ENCODE results near the gene KIAA0825. TPM values are rescaled to one million over a fixed set of nuclear protein-coding genes. Genes with fewer than 3 reads are reported as not detected.

Gene KIAA0825
- polyA plus RNA-seq, 1 donor from 2014 or later: 5.1 TPM

DNA sequence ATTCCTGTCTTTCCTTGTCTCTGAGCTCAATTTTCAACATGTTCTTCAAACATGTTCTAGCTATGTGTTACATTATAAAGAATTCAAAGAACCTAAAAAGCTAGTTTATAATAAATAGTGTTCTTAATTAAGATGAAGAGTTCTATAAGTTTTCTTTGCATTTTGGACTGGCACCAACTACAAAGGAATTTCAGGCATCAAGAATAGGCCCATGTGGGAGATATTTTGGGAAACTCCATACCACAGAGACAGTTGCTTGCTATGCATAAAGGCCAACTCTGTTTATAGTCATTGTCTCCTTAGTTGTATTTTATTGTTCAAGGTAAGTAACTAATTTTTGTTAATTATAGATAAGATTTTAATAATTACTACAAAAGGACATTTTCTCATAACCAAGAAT, 4.6 kb upstream of the KIAA0825 start:
- no peaks in the 10 kb centered on the region for H3K9me3 ChIP-seq (ENCODE audit: low read length)
- H3K79me2 ChIP-seq (replicated peaks; ENCODE audit: insufficient read depth, low read length): peaks cover 29% of the 10 kb centered on the region
- no peaks in the 10 kb centered on the region for H3K36me3 ChIP-seq (ENCODE audit: insufficient read depth, low read length)
- no peaks in the 10 kb centered on the region for H3K9me2 ChIP-seq (ENCODE audit: insufficient read depth, low read length)
- no peak overlapping the region for H3K27ac ChIP-seq (ENCODE audit: low read length)
- no peaks in the 10 kb centered on the region for H3F3A ChIP-seq (ENCODE audit: insufficient read depth, low read length, poor library complexity, severe bottlenecking)
- no peak for TF ChIP-seq MXI1 (conservative IDR thresholded peaks at IDR 0.05; ENCODE audit: poor library complexity, severe bottlenecking)
- TF ChIP-seq EP300 (conservative IDR thresholded peaks at IDR 0.05; ENCODE audit: poor library complexity, severe bottlenecking): no peak
- no peak for TF ChIP-seq SMC3 (conservative IDR thresholded peaks at IDR 0.05; ENCODE audit: poor library complexity)
- TF ChIP-seq, protein P1, sequence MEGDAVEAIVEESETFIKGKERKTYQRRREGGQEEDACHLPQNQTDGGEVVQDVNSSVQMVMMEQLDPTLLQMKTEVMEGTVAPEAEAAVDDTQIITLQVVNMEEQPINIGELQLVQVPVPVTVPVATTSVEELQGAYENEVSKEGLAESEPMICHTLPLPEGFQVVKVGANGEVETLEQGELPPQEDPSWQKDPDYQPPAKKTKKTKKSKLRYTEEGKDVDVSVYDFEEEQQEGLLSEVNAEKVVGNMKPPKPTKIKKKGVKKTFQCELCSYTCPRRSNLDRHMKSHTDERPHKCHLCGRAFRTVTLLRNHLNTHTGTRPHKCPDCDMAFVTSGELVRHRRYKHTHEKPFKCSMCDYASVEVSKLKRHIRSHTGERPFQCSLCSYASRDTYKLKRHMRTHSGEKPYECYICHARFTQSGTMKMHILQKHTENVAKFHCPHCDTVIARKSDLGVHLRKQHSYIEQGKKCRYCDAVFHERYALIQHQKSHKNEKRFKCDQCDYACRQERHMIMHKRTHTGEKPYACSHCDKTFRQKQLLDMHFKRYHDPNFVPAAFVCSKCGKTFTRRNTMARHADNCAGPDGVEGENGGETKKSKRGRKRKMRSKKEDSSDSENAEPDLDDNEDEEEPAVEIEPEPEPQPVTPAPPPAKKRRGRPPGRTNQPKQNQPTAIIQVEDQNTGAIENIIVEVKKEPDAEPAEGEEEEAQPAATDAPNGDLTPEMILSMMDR (IDR thresholded peaks at IDR 0.05; ENCODE audit: poor library complexity, severe bottlenecking): no peak
- TF ChIP-seq, protein P2, sequence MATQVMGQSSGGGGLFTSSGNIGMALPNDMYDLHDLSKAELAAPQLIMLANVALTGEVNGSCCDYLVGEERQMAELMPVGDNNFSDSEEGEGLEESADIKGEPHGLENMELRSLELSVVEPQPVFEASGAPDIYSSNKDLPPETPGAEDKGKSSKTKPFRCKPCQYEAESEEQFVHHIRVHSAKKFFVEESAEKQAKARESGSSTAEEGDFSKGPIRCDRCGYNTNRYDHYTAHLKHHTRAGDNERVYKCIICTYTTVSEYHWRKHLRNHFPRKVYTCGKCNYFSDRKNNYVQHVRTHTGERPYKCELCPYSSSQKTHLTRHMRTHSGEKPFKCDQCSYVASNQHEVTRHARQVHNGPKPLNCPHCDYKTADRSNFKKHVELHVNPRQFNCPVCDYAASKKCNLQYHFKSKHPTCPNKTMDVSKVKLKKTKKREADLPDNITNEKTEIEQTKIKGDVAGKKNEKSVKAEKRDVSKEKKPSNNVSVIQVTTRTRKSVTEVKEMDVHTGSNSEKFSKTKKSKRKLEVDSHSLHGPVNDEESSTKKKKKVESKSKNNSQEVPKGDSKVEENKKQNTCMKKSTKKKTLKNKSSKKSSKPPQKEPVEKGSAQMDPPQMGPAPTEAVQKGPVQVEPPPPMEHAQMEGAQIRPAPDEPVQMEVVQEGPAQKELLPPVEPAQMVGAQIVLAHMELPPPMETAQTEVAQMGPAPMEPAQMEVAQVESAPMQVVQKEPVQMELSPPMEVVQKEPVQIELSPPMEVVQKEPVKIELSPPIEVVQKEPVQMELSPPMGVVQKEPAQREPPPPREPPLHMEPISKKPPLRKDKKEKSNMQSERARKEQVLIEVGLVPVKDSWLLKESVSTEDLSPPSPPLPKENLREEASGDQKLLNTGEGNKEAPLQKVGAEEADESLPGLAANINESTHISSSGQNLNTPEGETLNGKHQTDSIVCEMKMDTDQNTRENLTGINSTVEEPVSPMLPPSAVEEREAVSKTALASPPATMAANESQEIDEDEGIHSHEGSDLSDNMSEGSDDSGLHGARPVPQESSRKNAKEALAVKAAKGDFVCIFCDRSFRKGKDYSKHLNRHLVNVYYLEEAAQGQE (IDR thresholded peaks at IDR 0.05; ENCODE audit: borderline replicate concordance): no peak
- no peak for TF ChIP-seq POLR2AphosphoS5 (IDR thresholded peaks at IDR 0.05)
- no peak overlapping the region for H3K9ac ChIP-seq (ENCODE audit: low read length)
- no peak overlapping the region for H3K4me2 ChIP-seq (ENCODE audit: low read length)
- H3K4me3 ChIP-seq (ENCODE audit: low read length): no peak overlapping the region
- no peaks in the 10 kb centered on the region for H4K20me1 ChIP-seq (ENCODE audit: insufficient read depth)
- no peaks in the 10 kb centered on the region for H3K27me3 ChIP-seq (ENCODE audit: insufficient read depth, low read depth, low read length)
- H2AFZ ChIP-seq (ENCODE audit: low read depth, low read length): no peak overlapping the region

DNA sequence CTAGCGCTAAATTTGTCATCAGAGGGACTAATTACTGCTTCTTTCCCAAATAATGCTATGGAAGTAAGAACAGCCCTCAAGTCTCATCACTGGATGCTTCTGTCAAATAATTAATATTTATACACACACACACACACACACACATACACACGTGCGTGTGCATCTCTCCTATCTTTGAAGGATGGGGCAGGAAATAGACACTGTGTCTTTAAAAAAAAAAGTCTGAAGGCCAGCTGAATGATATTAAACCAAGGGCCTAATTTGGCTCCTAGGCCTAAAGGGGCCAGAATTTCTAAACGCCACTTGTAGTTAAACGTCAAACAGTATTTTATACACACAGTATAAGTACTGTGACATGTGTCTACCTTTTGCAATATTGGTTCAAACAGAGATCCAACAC, 3.4 kb upstream of the KIAA0825 start:
- H3K9me3 ChIP-seq (ENCODE audit: low read length): no peaks in the 10 kb centered on the region
- no peak overlapping the region for H3K9ac ChIP-seq (ENCODE audit: low read length)
- no peak overlapping the region for H3K27ac ChIP-seq (ENCODE audit: low read length)
- no peaks in the 10 kb centered on the region for H3K27me3 ChIP-seq (ENCODE audit: insufficient read depth, low read depth, low read length)
- no peak overlapping the region for H3K4me2 ChIP-seq (ENCODE audit: low read length)
- no peak overlapping the region for H3K4me3 ChIP-seq (ENCODE audit: low read length)
- no peaks in the 10 kb centered on the region for H3K36me3 ChIP-seq (ENCODE audit: insufficient read depth, low read length)
- no peaks in the 10 kb centered on the region for H3K9me2 ChIP-seq (ENCODE audit: insufficient read depth, low read length)
- H2AFZ ChIP-seq (ENCODE audit: low read depth, low read length): no peak overlapping the region
- H3K79me2 ChIP-seq (replicated peaks; ENCODE audit: insufficient read depth, low read length): peaks cover 34% of the 10 kb centered on the region
- H3F3A ChIP-seq (ENCODE audit: insufficient read depth, low read length, poor library complexity, severe bottlenecking): no peaks in the 10 kb centered on the region
- TF ChIP-seq EP300 (conservative IDR thresholded peaks at IDR 0.05; ENCODE audit: poor library complexity, severe bottlenecking) (no peak), RAD21 (conservative IDR thresholded peaks at IDR 0.05) (no peak), TAF1 (IDR thresholded peaks at IDR 0.05; ENCODE audit: low read depth) (no peak)
- TF ChIP-seq, protein P1 (IDR thresholded peaks at IDR 0.05; ENCODE audit: poor library complexity, severe bottlenecking): no peak
- no peaks in the 10 kb centered on the region for H4K20me1 ChIP-seq (ENCODE audit: insufficient read depth)
